HepG2 (cell line): Measurements from ENCODE around the gene UBE4A. TPM values are rescaled to one million over a fixed set of nuclear protein-coding genes. Genes with fewer than 3 reads are reported as not detected.

ENCODE experiments used
- CC2D1A ChIP-seq: sonication (generic); formaldehyde crosslinking; IDR thresholded peaks from 2 replicates; pipeline ENCODE4 v1.8.1; 2023; ENCODE audit warnings: mild to moderate bottlenecking, missing genetic modification reagents
- EEA1 ChIP-seq: sonication (generic); formaldehyde crosslinking; IDR thresholded peaks from 2 replicates; pipeline ENCODE4 v1.5.1; 2020; ENCODE audit warnings: mild to moderate bottlenecking, missing genetic modification reagents, borderline replicate concordance
- GATAD1 ChIP-seq: IDR thresholded peaks from 2 replicates; pipeline ENCODE4 v1.6.1; 2016; ENCODE audit warnings: missing genetic modification reagents, missing compliant biosample characterization
- HIC2 ChIP-seq: sonication (generic); formaldehyde crosslinking; IDR thresholded peaks from 2 replicates; pipeline ENCODE4 v1.9.0; 2022; ENCODE audit warnings: low read depth, missing genetic modification reagents
- KDM5B ChIP-seq: sonication (generic); formaldehyde crosslinking; IDR thresholded peaks from 2 replicates; pipeline ENCODE4 v1.4.0; 2020; ENCODE audit warnings: missing genetic modification reagents, mild to moderate bottlenecking, borderline replicate concordance
- MAZ ChIP-seq, 2 experiments: sonication (generic) in 1 of 2; formaldehyde crosslinking in 1 of 2; IDR thresholded peaks; 2 replicates each; pipeline versions ENCODE4 v1.5.0 to v1.6.1; 2012 to 2020; ENCODE audit warnings: low read depth in 2 of 2, mild to moderate bottlenecking in 2 of 2, borderline replicate concordance in 1 of 2, improper control_type of control experiment in 1 of 2, low read length in 1 of 2, missing genetic modification reagents in 1 of 2, moderate library complexity in 1 of 2
- NCOA5 ChIP-seq: sonication (generic); formaldehyde crosslinking; IDR thresholded peaks from 2 replicates; pipeline ENCODE4 v1.4.0; 2020; ENCODE audit warnings: missing genetic modification reagents
- RBFOX2 ChIP-seq: fragments of 200-400 bp; formaldehyde crosslinking; IDR thresholded peaks from 2 replicates; pipeline ENCODE4 v1.6.1; 2017; ENCODE audit warnings: low read depth, mild to moderate bottlenecking, low read length
- REST ChIP-seq, 2 experiments: IDR thresholded peaks; 2 replicates each; pipeline ENCODE4 v1.6.1; 2011 to 2012; ENCODE audit warnings: low read length in 2 of 2, borderline replicate concordance in 1 of 2, low read depth in 1 of 2, mild to moderate bottlenecking in 1 of 2, moderate library complexity in 1 of 2
- THAP8 ChIP-seq: sonication (generic); formaldehyde crosslinking; IDR thresholded peaks from 2 replicates; pipeline ENCODE4 v1.5.1; 2020; ENCODE audit warnings: missing genetic modification reagents, mild to moderate bottlenecking, borderline replicate concordance
- TIGD3 ChIP-seq: sonication (generic); formaldehyde crosslinking; IDR thresholded peaks from 2 replicates; pipeline ENCODE4 v1.5.1; 2020; ENCODE audit warnings: mild to moderate bottlenecking, missing genetic modification reagents, borderline replicate concordance
- ZBTB4 ChIP-seq: sonication (generic); formaldehyde crosslinking; IDR thresholded peaks from 2 replicates; pipeline ENCODE4 v1.4.0; 2020; ENCODE audit warnings: missing genetic modification reagents, mild to moderate bottlenecking, borderline replicate concordance
- ZNF276 ChIP-seq: sonication (generic); formaldehyde crosslinking; IDR thresholded peaks from 2 replicates; pipeline ENCODE4 v1.4.0; 2020; ENCODE audit warnings: mild to moderate bottlenecking, low read depth, missing genetic modification reagents
- polyA plus RNA-seq, 8 experiments: library from polyadenylated mRNA; depleted of rRNA in 3 of 8; stranded (reverse) in 7 of 8; unstranded in 1 of 8; fragments of >200 nt; fragmentation: Illumina TruSeq in 4 of 8; extraction: Trizol in 4 of 8; gene quantifications; 2 replicates each; pipeline versions ENCODE4 v1.2.1 to v1.2.3, GENCODE V29; 2011 to 2016; ENCODE audit warnings: low read depth in 4 of 8, missing spikeins in 1 of 8, mixed read lengths in 1 of 8; ENCODE audit not compliant: insufficient read depth in 1 of 8
- total RNA-seq, 5 experiments: library from RNA; depleted of rRNA; stranded (reverse); fragments of >200 nt; fragmentation: Illumina TruSeq; extraction: Trizol; gene quantifications; 2 replicates each; pipeline ENCODE4 v1.2.3, GENCODE V29; 2016; ENCODE audit warnings: low read depth in 1 of 5

Gene UBE4A
- total and polyA plus RNA-seq, 2 of the 13 experiments (the other 11 are each of a cell fraction or from before 2014, with no cell fraction given) = 15.1 to 32.7 TPM

- TF ChIP-seq ZNF276 (CRISPR knock-in tag) (0 out of 2 replicates have a peak, but pooled peaks have one; percentile 24), HIC2 (no peak), THAP8 (CRISPR knock-in tag) (no peak), RBFOX2 (no peak), KDM5B (no peak; the same call in 1 of the 2 replicates), CC2D1A (no peak), TIGD3 (CRISPR knock-in tag) (peak; percentile 80; the same call in 1 of the 2 replicates), MAZ (IDR thresholded peaks at IDR 0.05; ENCODE audit: borderline replicate concordance, low read depth, low read length) (no peak), MAZ (CRISPR knock-in tag; IDR thresholded peaks at IDR 0.05; ENCODE audit: low read depth) (peak; percentile 81; the same call in 1 of the 2 replicates), GATAD1 (CRISPR knock-in tag) (no peak; the same call in 1 of the 2 replicates), NCOA5 (CRISPR knock-in tag) (no peak), EEA1 (0 out of 2 replicates have a peak, but pooled peaks have one; percentile 43), ZBTB4 (CRISPR knock-in tag) (0 out of 2 replicates have a peak, but pooled peaks have one; percentile 16), REST (IDR thresholded peaks at IDR 0.05; ENCODE audit: borderline replicate concordance in 1 of 2, low read depth in 1 of 2, low read length in 2 of 2) (peak; percentile 53 to 89)
Measured at GRCh38 chr11:118434553-118435289, 75.3 kb downstream of the UBE4A start (continued).
